Rectal smooth muscle tissue (tissue), 1 donor: ENCODE measurements around the gene JMJD4.
A peak's percentile ranks its signal among the peaks of the same experiment; 100 is the strongest.

Experiments
- H3K27ac ChIP-seq: one replicate; pipeline ENCODE4 v1.7.0; 2013; ENCODE audit warnings: low read depth, low read length, inconsistent platforms
- H3K27me3 ChIP-seq: one replicate; pipeline ENCODE4 v1.7.0; 2013; ENCODE audit warnings: low read length; ENCODE audit not compliant: control insufficient read depth, insufficient read depth
- H3K36me3 ChIP-seq: one replicate; pipeline ENCODE4 v1.7.0; 2013; ENCODE audit warnings: low read length; ENCODE audit not compliant: control insufficient read depth, insufficient read depth
- H3K4me1 ChIP-seq: one replicate; pipeline ENCODE4 v1.7.0; 2013; ENCODE audit warnings: low read length; ENCODE audit not compliant: control insufficient read depth, insufficient read depth
- H3K4me3 ChIP-seq: one replicate; pipeline ENCODE4 v1.7.0; 2013; ENCODE audit warnings: low read length
- H3K9ac ChIP-seq: one replicate; pipeline ENCODE4 v1.7.0; 2013; ENCODE audit warnings: low read length

JMJD4 gene

DNA sequence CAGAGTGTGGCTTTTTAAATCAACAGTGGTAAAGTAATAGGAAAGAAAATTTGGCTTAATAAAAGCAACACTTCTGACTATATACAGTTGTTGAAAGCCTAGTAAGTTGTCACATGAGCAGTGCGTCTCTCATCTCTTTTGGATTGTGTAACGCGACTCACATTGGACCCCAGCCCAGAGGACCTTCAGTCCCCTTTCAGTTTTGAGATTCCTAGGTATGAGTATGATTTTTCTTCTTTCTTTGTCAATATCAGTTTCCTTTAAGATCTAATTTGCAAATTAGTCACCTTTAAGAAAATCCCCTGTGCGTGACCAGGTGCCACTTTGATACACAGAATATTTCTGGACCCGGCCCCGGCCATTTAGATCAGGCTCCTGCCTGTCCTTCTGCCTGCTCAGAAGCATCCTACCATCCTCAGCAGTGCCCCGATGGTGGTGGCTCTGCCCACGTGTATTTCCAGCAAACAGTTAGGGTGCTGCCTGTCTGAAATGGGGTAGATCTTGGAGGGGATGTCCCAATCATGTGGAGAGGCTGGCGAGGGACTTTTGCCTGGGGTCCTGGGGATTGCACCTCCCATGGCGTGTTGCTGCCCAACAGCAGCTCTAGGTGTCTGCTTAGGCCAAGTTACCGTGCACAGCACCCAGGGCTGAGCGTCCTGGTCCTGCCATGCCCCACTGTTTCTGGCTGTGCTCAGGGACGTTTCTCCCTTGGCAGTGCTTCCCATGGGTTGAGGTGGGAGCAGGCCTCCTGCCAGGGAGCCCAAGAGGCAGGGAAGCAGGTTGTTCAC lies 21.3 kb upstream of the JMJD4 start:
- no peak overlapping the region for H3K9ac ChIP-seq
- no peak overlapping the region for H3K4me3 ChIP-seq
- peaks cover 8% of the 10 kb centered on the region for H3K36me3 ChIP-seq
- no peaks in the 10 kb centered on the region for H3K27me3 ChIP-seq
- peaks cover 39% of the 10 kb centered on the region for H3K4me1 ChIP-seq
- H3K27ac ChIP-seq, result peak overlapping the region; percentile 11

DNA sequence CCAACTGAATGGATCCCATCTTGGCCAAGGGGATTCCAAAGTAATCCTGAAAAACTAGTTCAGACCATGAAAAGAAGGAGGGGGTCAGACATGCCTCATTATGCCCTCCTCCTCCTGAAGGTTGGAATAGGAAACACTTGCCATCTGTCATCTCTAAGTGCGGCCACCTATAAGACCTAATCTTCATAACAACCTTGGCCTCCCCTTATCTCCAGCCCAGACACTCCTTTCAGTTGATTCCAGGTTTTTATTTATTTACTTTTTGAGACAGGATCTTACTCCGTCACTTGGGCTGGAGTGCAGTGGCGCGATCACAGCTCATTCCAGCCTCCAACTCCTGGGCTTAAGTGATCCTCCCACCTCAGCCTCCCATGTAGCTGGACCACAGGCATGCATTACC lies 19.9 kb upstream of the JMJD4 start:
- H3K4me1 ChIP-seq, result peaks cover 36% of the 10 kb centered on the region
- no peak overlapping the region for H3K4me3 ChIP-seq
- H3K36me3 ChIP-seq, result peaks cover 6% of the 10 kb centered on the region
- no peak overlapping the region for H3K27ac ChIP-seq
- no peak overlapping the region for H3K9ac ChIP-seq
- H3K27me3 ChIP-seq, result no peaks in the 10 kb centered on the region

GRCh38 chr1:227753999-227754711 lies 19.1 kb upstream of the JMJD4 start:
- H3K27me3 ChIP-seq, result no peaks in the 10 kb centered on the region
- no peaks in the 10 kb centered on the region for H3K36me3 ChIP-seq
- H3K4me3 ChIP-seq, result no peak overlapping the region
- H3K4me1 ChIP-seq, result peaks cover 34% of the 10 kb centered on the region
- no peak overlapping the region for H3K9ac ChIP-seq
- peak overlapping the region; percentile 68 for H3K27ac ChIP-seq

DNA sequence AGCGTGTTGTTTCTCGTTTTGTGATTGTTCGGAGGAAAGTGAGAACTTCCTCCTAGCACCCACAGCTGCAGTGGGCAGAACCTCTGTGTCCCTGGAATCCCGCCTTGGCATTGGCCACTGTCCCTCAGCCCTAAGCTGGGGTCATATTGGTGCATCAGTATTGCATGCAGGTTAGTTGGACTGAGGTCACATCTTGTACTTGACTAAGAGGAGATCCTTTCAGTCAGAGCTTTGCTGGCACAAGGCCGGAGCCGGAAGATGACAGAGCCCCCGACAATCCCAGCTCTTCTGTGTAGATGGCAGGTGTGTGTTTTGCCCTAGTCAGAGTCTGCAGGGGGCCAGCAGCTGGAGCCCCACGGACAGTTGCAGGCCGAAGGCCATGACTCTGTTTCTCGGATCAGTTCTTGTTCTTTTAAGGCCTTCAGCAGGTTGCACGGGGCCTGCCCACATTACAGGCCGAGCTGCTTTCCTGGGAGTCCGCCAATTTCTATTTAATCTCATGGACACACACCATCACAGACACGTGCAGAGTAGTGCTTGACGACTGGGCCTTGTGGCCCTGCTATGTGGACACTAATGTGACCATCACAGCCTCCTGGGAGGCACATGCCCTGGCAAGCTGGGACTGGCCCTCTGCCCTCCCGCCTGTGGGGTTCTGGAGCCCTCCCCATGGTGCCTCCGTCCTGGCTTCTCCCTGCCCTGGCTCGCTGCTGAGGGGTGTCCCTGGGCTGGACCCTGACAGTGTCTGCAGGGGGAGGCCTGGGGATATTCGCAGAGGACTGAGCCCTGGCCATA lies 15.0 kb upstream of the JMJD4 start:
- no peaks in the 10 kb centered on the region for H3K27me3 ChIP-seq
- no peak overlapping the region for H3K9ac ChIP-seq
- peaks cover 35% of the 10 kb centered on the region for H3K4me1 ChIP-seq
- H3K36me3 ChIP-seq, result no peaks in the 10 kb centered on the region
- H3K4me3 ChIP-seq, result no peak overlapping the region
- H3K27ac ChIP-seq, result peak overlapping the region; percentile 81

GRCh38 chr1:227749225-227749624 lies 14.1 kb upstream of the JMJD4 start:
- Histone ChIP-seq H3K27ac (peak overlapping the region; percentile 81), H3K27me3 (no peaks in the 10 kb centered on the region), H3K4me1 (peaks cover 33% of the 10 kb centered on the region), H3K4me3 (no peak overlapping the region), H3K9ac (no peak overlapping the region), H3K36me3 (no peaks in the 10 kb centered on the region)

DNA sequence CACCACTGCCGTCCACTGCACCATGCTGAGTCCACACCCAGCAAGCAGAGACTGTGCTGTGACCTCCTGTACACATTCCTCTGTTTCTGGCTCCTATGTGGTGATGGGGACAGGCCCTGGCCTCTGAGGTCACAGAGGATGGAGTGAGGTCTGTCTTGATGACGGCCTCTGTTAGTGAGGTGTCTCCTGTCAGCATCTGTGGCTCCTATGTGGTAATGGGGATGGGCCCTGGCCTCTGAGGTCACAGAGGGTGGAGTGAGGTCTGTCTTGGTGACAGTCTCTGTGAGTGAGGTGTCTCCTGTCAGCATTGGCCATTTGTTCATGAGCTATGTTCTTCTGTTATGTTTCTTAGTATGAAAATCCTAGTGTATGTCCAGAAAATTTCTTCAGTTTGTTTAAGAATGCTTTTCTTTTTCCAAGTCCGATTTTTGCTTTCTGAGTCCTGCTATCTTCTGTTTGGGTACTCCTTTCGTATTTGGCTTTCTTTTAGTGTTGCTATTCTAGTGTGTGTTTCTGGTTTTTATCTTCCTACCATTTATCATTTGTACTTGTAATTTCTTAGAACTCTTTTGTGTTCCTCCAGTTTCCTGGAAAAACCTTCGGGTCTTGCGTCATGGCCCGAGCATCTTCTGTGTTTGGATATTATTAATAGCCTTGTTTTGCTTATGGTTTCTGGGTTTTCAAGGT lies 13.5 kb upstream of the JMJD4 start:
- no peak overlapping the region for H3K4me3 ChIP-seq
- no peaks in the 10 kb centered on the region for H3K27me3 ChIP-seq
- peak overlapping the region; percentile 86 for H3K27ac ChIP-seq
- peaks cover 29% of the 10 kb centered on the region for H3K4me1 ChIP-seq
- H3K36me3 ChIP-seq, result no peaks in the 10 kb centered on the region
- no peak overlapping the region for H3K9ac ChIP-seq

- Histone ChIP-seq H3K36me3 (no peaks in the 10 kb centered on the region), H3K9ac (no peak overlapping the region), H3K4me1 (peaks cover 24% of the 10 kb centered on the region), H3K27me3 (no peaks in the 10 kb centered on the region), H3K4me3 (no peak overlapping the region), H3K27ac (peak overlapping the region; percentile 86)
These were observed 12.9 kb upstream of the JMJD4 start for GRCh38 chr1:227747948-227748495.

DNA sequence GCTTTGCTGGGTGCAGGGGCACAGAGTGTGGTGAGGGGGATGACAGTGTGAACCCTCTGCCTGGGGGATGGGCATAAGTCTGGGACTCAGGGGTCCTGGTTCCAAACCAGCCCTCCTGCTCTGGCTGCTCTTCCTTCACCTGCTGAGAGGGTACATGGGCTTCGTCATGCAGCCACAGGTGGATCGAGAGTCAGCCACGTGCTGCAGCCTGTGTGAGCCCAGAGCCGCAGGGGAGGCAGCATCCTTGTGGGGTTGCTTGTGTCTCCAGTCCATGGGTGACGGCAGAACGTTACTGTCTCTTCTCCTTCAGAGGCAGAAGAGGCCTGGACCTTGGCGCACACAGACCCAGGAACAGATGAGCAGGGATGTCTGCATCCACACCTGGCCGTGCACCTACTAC lies 12.3 kb upstream of the JMJD4 start:
- H3K9ac ChIP-seq, result no peak overlapping the region
- no peaks in the 10 kb centered on the region for H3K27me3 ChIP-seq
- no peaks in the 10 kb centered on the region for H3K36me3 ChIP-seq
- H3K27ac ChIP-seq, result peak overlapping the region; percentile 86
- H3K4me1 ChIP-seq, result peaks cover 24% of the 10 kb centered on the region
- H3K4me3 ChIP-seq, result no peak overlapping the region

- Histone ChIP-seq H3K9ac (no peak overlapping the region), H3K4me3 (no peak overlapping the region), H3K4me1 (peaks cover 24% of the 10 kb centered on the region), H3K27me3 (no peaks in the 10 kb centered on the region), H3K36me3 (no peaks in the 10 kb centered on the region), H3K27ac (no peak overlapping the region)
These were observed 11.6 kb upstream of the JMJD4 start for GRCh38 chr1:227746676-227747075.

DNA sequence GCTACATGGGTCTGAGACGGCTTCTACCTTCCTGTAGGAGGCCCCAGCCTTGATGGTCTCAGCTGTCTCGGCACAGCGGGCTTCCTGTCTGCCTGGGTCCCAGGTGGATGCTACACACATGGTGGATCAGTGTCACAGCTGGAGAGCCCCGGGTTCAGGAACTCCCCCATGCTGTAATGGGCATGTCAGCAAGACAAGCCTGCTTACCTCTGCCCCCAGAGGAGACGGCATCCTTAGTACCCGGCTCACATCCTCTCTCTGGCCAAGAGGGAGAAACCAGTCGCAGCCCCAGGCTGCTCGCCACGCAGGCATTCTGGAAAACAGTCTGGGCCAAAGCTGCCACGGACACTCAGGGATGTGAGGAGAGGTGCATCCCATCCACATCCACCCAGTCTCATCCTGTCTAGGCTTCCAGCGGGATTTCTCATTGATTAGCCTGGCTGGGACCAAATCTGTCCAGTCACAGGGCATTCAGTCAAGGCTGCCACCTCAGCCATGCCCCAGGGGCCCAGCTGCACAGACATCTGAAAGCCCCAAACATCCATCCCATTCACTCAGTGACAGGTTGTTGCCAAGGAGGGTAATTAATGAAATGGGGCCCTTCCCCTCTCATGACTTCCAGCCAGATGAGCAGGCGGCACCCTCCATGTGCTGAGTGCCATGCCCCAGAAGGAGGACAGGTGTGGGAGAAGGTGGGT lies 10.6 kb upstream of the JMJD4 start:
- Histone ChIP-seq H3K27ac (no peak overlapping the region), H3K9ac (no peak overlapping the region), H3K27me3 (no peaks in the 10 kb centered on the region), H3K4me1 (peaks cover 24% of the 10 kb centered on the region), H3K36me3 (no peaks in the 10 kb centered on the region), H3K4me3 (no peak overlapping the region)

DNA sequence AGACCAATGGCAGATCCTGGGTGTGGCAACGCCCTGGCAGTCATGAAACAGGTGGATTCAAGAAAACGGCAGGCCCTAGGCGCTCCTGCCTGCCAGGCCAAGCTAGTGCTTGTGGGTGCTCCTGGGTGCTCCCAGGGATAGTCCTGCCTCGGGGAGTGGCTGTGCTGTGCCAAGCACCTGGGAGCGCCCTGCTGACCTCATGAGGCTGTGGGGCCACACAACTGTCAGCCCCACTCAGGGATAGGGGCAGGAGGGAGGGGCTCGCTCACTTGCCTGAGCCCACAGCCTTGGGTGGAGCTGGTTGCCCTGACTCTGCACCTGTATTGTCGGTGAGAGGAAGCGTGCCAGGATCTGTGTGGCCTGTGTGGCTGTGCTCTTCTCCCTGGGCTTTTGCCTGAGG lies 9.6 kb upstream of the JMJD4 start:
- Histone ChIP-seq H3K9ac (no peak overlapping the region), H3K4me3 (no peak overlapping the region), H3K36me3 (no peaks in the 10 kb centered on the region), H3K4me1 (peaks cover 21% of the 10 kb centered on the region), H3K27ac (no peak overlapping the region), H3K27me3 (no peaks in the 10 kb centered on the region)
